ENCODE measurements around the gene SMIM29. TPM values are rescaled to one million over a fixed set of nuclear protein-coding genes. Genes with fewer than 3 reads are reported as not detected.
A peak's percentile ranks its signal among the peaks of the same experiment; 100 is the strongest.
"Not testable (repeated sequence)": the region's sequence is repeated elsewhere in the genome, so short reads cannot be mapped to it uniquely, and the experiment has no call there.

Gene SMIM29
- total RNA-seq, 1 donor from 2014 or later, result 5.2 TPM

DNA sequence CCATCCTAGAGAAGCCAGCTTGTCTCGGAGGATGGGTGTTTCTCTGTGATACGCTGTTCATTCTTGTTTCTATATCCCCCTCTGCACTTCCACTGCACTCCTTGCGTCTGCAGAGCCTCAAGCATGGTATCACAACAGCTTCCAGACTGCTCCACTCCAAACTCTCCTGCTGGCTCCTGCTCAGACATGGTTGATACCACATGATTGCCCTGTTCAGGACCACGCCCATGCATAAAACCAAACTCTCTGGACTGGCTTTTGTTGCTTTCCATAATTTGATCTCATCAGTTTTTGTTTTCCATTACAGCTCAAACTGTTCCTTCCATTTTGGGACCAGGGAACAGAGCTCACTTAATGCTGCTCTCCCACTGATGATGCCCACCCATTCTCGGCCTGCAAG, 30.0 kb upstream of the SMIM29 start:
- Histone ChIP-seq H3K36me3 (ENCODE audit: control insufficient read depth in 3 of 3, insufficient read depth in 3 of 3, low read length in 3 of 3) (peaks cover 0 to 9% (median 1%) of the 10 kb centered on the region in 3 donors), H3K27me3 (ENCODE audit: control insufficient read depth in 3 of 3, insufficient read depth in 3 of 3, low read length in 3 of 3) (no peaks in the 10 kb centered on the region), H3K4me3 (ENCODE audit: low read length in 3 of 3) (no peak overlapping the region), H3K9me3 (ENCODE audit: control insufficient read depth in 3 of 3, low read length in 3 of 3) (no peaks in the 10 kb centered on the region), H3K9ac (ENCODE audit: low read depth in 1 of 3, low read length in 3 of 3) (no peak overlapping the region), H3K4me1 (ENCODE audit: control insufficient read depth in 3 of 3, insufficient read depth in 3 of 3, low read length in 3 of 3) (peaks cover 38 to 55% (median 52%) of the 10 kb centered on the region in 3 donors), H3K27ac (ENCODE audit: low read depth, low read length) (no peak overlapping the region)

DNA sequence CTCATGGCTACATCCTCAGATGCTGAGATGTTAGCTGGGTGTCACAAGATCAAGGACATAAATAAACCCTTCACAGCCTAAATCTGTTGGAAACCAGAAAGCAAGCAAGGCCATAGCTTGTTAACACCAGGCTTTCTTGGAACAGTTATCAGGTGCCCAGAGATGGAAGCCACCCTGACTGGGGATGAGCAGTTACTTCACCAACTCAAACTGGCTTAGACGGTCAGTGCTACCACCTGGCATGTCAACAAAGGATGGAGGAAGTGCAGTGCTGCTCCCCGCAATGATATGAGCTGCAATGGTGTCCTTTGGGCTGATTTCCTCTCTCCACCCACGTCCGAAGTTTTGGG, 28.9 kb upstream of the SMIM29 start:
- Histone ChIP-seq H3K4me1 (ENCODE audit: control insufficient read depth in 3 of 3, insufficient read depth in 3 of 3, low read length in 3 of 3) (peaks cover 38 to 56% (median 53%) of the 10 kb centered on the region in 3 donors), H3K9ac (ENCODE audit: low read depth in 1 of 3, low read length in 3 of 3) (no peak overlapping the region), H3K27me3 (ENCODE audit: control insufficient read depth in 3 of 3, insufficient read depth in 3 of 3, low read length in 3 of 3) (no peaks in the 10 kb centered on the region), H3K36me3 (ENCODE audit: control insufficient read depth in 3 of 3, insufficient read depth in 3 of 3, low read length in 3 of 3) (peaks cover 0 to 5% (median 0%) of the 10 kb centered on the region in 3 donors), H3K9me3 (ENCODE audit: control insufficient read depth in 3 of 3, low read length in 3 of 3) (no peaks in the 10 kb centered on the region), H3K4me3 (ENCODE audit: low read length in 3 of 3) (peak overlapping the region in 1 of 3 donors; percentile 60), H3K27ac (ENCODE audit: low read depth, low read length) (peak overlapping the region; percentile 76)

- no peaks in the 10 kb centered on the region for H3K27me3 ChIP-seq (ENCODE audit: control insufficient read depth in 3 of 3, insufficient read depth in 3 of 3, low read length in 3 of 3)
- no peaks in the 10 kb centered on the region for H3K9me3 ChIP-seq (ENCODE audit: control insufficient read depth in 3 of 3, low read length in 3 of 3)
- peaks cover 38 to 55% (median 51%) of the 10 kb centered on the region in 3 donors for H3K4me1 ChIP-seq (ENCODE audit: control insufficient read depth in 3 of 3, insufficient read depth in 3 of 3, low read length in 3 of 3)
- H3K4me3 ChIP-seq (ENCODE audit: low read length in 3 of 3), result peak overlapping the region in 1 of 3 donors; percentile 60
- peaks cover 0 to 5% (median 0%) of the 10 kb centered on the region in 3 donors for H3K36me3 ChIP-seq (ENCODE audit: control insufficient read depth in 3 of 3, insufficient read depth in 3 of 3, low read length in 3 of 3)
- H3K27ac ChIP-seq (ENCODE audit: low read depth, low read length), result peak overlapping the region; percentile 76
- peak overlapping the region; percentile 26 to 35 (median 33) for H3K9ac ChIP-seq (ENCODE audit: low read depth in 1 of 3, low read length in 3 of 3)
Measured at GRCh38 chr6:34276881-34277762, 28.3 kb upstream of the SMIM29 start.

DNA sequence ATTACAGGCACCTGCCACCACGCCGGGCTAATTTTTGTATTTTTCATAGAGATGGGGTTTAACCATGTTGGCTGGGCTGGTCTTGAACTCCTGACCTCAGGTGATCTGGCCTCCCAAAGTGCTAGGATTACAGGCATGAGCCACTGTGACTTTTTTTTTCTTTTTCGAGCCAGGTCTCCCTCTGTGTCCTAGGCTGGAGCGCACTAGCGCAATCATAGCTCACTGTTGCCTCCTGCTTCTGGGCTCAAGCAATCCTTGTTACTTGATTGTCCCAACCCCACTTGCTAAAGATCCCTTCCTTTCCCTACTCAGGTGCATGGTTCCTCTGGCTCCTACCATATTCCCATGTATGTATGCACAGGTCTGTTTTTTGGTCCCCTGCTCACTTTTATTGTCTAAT, 27.4 kb upstream of the SMIM29 start:
- Histone ChIP-seq H3K4me1 (ENCODE audit: control insufficient read depth in 3 of 3, insufficient read depth in 3 of 3, low read length in 3 of 3) (peaks cover 35 to 53% (median 49%) of the 10 kb centered on the region in 3 donors), H3K4me3 (ENCODE audit: low read length in 3 of 3) (no peak overlapping the region), H3K9me3 (ENCODE audit: control insufficient read depth in 3 of 3, low read length in 3 of 3) (no peaks in the 10 kb centered on the region), H3K36me3 (ENCODE audit: control insufficient read depth in 3 of 3, insufficient read depth in 3 of 3, low read length in 3 of 3) (peaks cover 0 to 5% (median 0%) of the 10 kb centered on the region in 3 donors), H3K27ac (ENCODE audit: low read depth, low read length) (peak overlapping the region; percentile 76), H3K27me3 (ENCODE audit: control insufficient read depth in 3 of 3, insufficient read depth in 3 of 3, low read length in 3 of 3) (no peaks in the 10 kb centered on the region), H3K9ac (ENCODE audit: low read depth in 1 of 3, low read length in 3 of 3) (no peak overlapping the region)

DNA sequence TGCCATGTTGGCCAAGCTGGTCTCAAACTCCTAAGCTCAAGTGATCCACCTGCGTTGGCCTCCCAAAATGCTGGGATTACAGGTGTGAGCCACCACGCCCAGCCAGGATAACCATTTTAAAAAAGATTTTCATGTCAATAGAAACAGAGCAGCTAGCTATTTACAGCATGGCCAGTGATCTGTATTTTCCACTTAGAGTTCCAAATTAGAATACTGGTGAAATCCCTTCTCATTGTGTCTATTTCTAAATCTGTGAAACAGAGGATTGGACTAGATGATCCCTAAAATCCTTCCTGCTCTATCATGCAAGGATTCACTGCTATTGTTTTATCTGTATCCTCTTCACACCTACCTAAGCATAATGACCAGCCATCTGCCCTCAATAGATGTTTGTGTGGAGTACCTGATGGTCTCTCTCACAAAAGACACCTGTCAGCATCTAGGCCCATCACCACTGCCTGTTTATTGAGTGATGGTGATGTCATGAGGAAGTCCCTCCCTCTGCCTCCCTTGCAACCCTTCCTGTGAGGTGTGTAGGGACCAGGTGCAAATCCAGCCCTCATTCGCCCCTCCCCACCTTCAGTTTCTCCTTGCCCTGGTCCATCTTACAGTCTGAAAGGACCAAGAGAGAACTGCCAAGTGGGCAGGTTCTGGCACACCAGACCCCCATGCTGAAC, 26.5 kb upstream of the SMIM29 start:
- peak overlapping the region in 1 of 3 donors; percentile 14 for H3K4me3 ChIP-seq (ENCODE audit: low read length in 3 of 3)
- no peaks in the 10 kb centered on the region for H3K27me3 ChIP-seq (ENCODE audit: control insufficient read depth in 3 of 3, insufficient read depth in 3 of 3, low read length in 3 of 3)
- H3K9me3 ChIP-seq (ENCODE audit: control insufficient read depth in 3 of 3, low read length in 3 of 3), result no peaks in the 10 kb centered on the region
- no peak overlapping the region for H3K27ac ChIP-seq (ENCODE audit: low read depth, low read length)
- no peak overlapping the region for H3K9ac ChIP-seq (ENCODE audit: low read depth in 1 of 3, low read length in 3 of 3)
- peaks cover 35 to 53% (median 49%) of the 10 kb centered on the region in 3 donors for H3K4me1 ChIP-seq (ENCODE audit: control insufficient read depth in 3 of 3, insufficient read depth in 3 of 3, low read length in 3 of 3)
- peaks cover 0 to 5% (median 0%) of the 10 kb centered on the region in 3 donors for H3K36me3 ChIP-seq (ENCODE audit: control insufficient read depth in 3 of 3, insufficient read depth in 3 of 3, low read length in 3 of 3)

- Histone ChIP-seq H3K27me3 (ENCODE audit: control insufficient read depth in 3 of 3, insufficient read depth in 3 of 3, low read length in 3 of 3) (no peaks in the 10 kb centered on the region), H3K9ac (ENCODE audit: low read depth in 1 of 3, low read length in 3 of 3) (no peak overlapping the region), H3K27ac (ENCODE audit: low read depth, low read length) (no peak overlapping the region), H3K4me1 (ENCODE audit: control insufficient read depth in 3 of 3, insufficient read depth in 3 of 3, low read length in 3 of 3) (peaks cover 32 to 49% (median 38%) of the 10 kb centered on the region in 3 donors), H3K4me3 (ENCODE audit: low read length in 3 of 3) (no peak overlapping the region), H3K36me3 (ENCODE audit: control insufficient read depth in 3 of 3, insufficient read depth in 3 of 3, low read length in 3 of 3) (no peaks in the 10 kb centered on the region), H3K9me3 (ENCODE audit: control insufficient read depth in 3 of 3, low read length in 3 of 3) (no peaks in the 10 kb centered on the region)
Measured at GRCh38 chr6:34274129-34274528, 25.3 kb upstream of the SMIM29 start.

DNA sequence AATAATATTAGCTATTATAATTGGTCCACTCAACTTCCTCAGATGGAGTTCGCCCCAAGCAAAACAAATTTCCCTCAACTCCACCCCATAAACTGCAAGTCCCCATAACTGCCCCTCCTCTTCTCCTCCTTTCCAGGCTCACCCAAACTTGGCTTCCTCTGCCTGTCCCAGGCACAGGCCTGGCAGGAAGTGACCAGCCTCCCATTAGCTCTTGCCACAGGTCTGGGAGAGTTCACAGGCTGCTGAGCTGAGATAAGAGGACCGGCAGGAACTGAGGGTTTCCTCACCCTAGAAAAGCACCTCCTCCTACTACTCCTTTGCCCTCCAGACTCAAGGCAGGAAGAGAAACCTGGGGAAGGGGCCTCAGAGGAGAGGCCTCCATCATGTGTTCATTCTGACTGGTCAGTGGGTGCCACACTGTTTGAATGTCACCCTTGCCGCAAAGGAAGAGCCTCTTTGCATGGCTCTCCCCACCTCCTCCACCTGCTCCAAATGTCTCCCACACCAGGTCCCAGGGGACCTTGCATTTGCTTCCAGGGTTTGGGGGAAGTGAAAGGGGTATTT, 24.5 kb upstream of the SMIM29 start:
- Histone ChIP-seq H3K36me3 (ENCODE audit: control insufficient read depth in 3 of 3, insufficient read depth in 3 of 3, low read length in 3 of 3) (no peaks in the 10 kb centered on the region), H3K27ac (ENCODE audit: low read depth, low read length) (no peak overlapping the region), H3K9ac (ENCODE audit: low read depth in 1 of 3, low read length in 3 of 3) (no peak overlapping the region), H3K4me3 (ENCODE audit: low read length in 3 of 3) (no peak overlapping the region), H3K9me3 (ENCODE audit: control insufficient read depth in 3 of 3, low read length in 3 of 3) (no peaks in the 10 kb centered on the region), H3K27me3 (ENCODE audit: control insufficient read depth in 3 of 3, insufficient read depth in 3 of 3, low read length in 3 of 3) (no peaks in the 10 kb centered on the region), H3K4me1 (ENCODE audit: control insufficient read depth in 3 of 3, insufficient read depth in 3 of 3, low read length in 3 of 3) (peaks cover 25 to 41% (median 30%) of the 10 kb centered on the region in 3 donors)

DNA sequence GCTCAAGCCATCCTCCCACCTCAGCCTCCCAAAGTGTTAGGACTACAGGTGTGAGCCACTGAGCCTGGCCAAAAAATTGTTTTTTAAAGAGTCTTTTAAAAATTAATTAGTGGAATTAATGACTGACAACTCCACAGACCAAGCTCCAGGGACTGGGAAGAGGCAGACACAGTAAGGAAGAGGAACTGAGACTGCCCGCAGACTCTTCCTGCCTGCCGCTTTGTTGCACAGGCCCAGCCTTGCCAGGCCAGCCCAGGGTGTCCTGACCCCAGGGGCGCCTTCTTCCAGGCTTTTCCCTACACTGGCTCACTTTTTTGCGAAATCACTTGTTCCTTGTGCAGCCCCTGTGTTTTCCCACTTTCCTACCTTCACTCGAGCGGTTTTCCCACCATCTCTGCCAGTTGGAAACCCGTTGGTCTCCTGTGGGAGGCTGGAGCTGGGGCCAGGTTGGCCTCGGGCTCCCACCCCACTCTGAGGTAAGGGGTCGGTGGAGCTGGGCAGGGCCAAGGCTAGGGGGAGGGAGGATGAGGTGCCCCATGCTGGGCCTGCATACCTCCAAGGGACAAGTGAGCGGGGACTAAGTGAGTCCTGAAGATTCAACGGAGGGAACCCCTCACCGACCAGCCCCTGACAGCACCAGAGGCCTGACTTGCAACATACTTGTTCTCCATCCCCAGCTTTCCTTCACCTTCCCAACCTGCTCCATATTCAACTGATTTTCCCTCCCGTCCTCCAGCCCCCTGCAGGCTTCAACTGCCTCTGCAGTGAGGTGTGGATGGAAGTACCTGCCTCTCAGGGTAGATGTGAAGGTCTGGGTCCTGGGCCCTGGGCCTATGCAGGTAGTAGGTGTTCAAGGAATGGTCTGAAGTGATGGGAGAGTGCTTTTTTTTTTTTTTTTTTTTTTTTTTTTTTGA, 23.5 kb upstream of the SMIM29 start:
- Histone ChIP-seq H3K9me3 (ENCODE audit: control insufficient read depth in 3 of 3, low read length in 3 of 3) (no peaks in the 10 kb centered on the region), H3K27ac (ENCODE audit: low read depth, low read length) (no peak overlapping the region), H3K4me1 (ENCODE audit: control insufficient read depth in 3 of 3, insufficient read depth in 3 of 3, low read length in 3 of 3) (peaks cover 15 to 30% (median 19%) of the 10 kb centered on the region in 3 donors), H3K4me3 (ENCODE audit: low read length in 3 of 3) (no peak overlapping the region), H3K27me3 (ENCODE audit: control insufficient read depth in 3 of 3, insufficient read depth in 3 of 3, low read length in 3 of 3) (no peaks in the 10 kb centered on the region), H3K9ac (ENCODE audit: low read depth in 1 of 3, low read length in 3 of 3) (no peak overlapping the region), H3K36me3 (ENCODE audit: control insufficient read depth in 3 of 3, insufficient read depth in 3 of 3, low read length in 3 of 3) (no peaks in the 10 kb centered on the region)

GRCh38 chr6:34269658-34270341, 21.0 kb upstream of the SMIM29 start:
- not testable (repeated sequence) for H3K4me3 ChIP-seq (ENCODE audit: low read length in 3 of 3); H3K27me3 ChIP-seq (ENCODE audit: control insufficient read depth in 3 of 3, insufficient read depth in 3 of 3, low read length in 3 of 3); H3K9ac ChIP-seq (ENCODE audit: low read depth in 1 of 3, low read length in 3 of 3); H3K9me3 ChIP-seq (ENCODE audit: control insufficient read depth in 3 of 3, low read length in 3 of 3); H3K27ac ChIP-seq (ENCODE audit: low read depth, low read length); H3K36me3 ChIP-seq (ENCODE audit: control insufficient read depth in 3 of 3, insufficient read depth in 3 of 3, low read length in 3 of 3)
- peaks cover 0 to 10% (median 0%) of the 10 kb centered on the region in 3 donors for H3K4me1 ChIP-seq (ENCODE audit: control insufficient read depth in 3 of 3, insufficient read depth in 3 of 3, low read length in 3 of 3)

Measured in skeletal muscle tissue (tissue), 4 donors.